Activated naive CD8-positive, alpha-beta T cell treated with anti-CD3 and anti-CD28 coated beads for 36 hours (primary cell): Measurements from ENCODE around the gene CAV2. TPM values are rescaled to one million over a fixed set of nuclear protein-coding genes. Genes with fewer than 3 reads are reported as not detected.

Experiments used
- DNase-seq: peaks from one replicate; pipeline ENCODE4 v3.0.0; 2021
- H3K27ac Mint-ChIP-seq: one replicate; pipeline ENCODE4 v1.8.0; 2022; ENCODE audit warnings: mild to moderate bottlenecking, moderate library complexity, mixed read lengths
- H3K27me3 Mint-ChIP-seq: one replicate; pipeline ENCODE4 v1.8.0; 2022; ENCODE audit warnings: mild to moderate bottlenecking, mixed read lengths
- H3K36me3 Mint-ChIP-seq: one replicate; pipeline ENCODE4 v1.8.0; 2021; ENCODE audit warnings: mild to moderate bottlenecking, mixed read lengths
- H3K4me1 Mint-ChIP-seq: one replicate; pipeline ENCODE4 v1.8.0; 2021; ENCODE audit warnings: mixed read lengths
- H3K4me3 Mint-ChIP-seq: one replicate; pipeline ENCODE4 v1.8.0; 2022; ENCODE audit warnings: mild to moderate bottlenecking, moderate library complexity, mixed read lengths
- H3K9me3 Mint-ChIP-seq: one replicate; pipeline ENCODE4 v1.8.0; 2022; ENCODE audit warnings: mixed read lengths
- total RNA-seq, 2 experiments: library from RNA; stranded (reverse); gene quantifications; one replicate each; pipeline ENCODE4 v1.2.3, GENCODE V29; 2021

The CAV2 gene
- total RNA-seq, 2 experiments from 2014 or later, result not detected

- peak; percentile 78 for DNase-seq
- H3K4me1 Mint-ChIP-seq, result peaks cover 28% of the 10 kb centered on the region
- H3K27ac Mint-ChIP-seq, result no peak overlapping the region
- no peaks in the 10 kb centered on the region for H3K9me3 Mint-ChIP-seq
- H3K27me3 Mint-ChIP-seq, result peaks cover 81% of the 10 kb centered on the region
- H3K36me3 Mint-ChIP-seq, result no peaks in the 10 kb centered on the region
- peak overlapping the region; percentile 85 for H3K4me3 Mint-ChIP-seq
These were observed 26.6 kb downstream of the CAV2 start for GRCh38 chr7:116525913-116526861.

DNA sequence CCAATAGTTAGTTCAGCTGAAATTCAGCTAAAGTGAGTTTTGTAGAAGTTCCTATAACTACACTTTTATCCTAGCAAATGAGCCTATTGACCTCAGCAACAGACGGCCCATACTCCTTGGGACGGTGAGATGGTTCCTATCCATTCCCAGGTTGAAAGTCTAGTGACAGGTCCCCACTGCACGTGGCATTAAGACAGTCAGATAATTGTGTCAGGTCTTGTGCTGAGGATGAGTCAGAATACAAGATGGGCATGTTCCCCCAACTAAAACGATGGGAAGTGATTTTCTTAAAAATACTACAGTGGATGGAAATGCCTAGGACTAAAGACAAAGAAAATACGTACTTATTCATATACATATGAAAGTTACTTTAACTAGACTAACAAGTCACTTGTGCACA is 27.4 kb downstream of the CAV2 start:
- H3K9me3 Mint-ChIP-seq, result no peaks in the 10 kb centered on the region

DNA sequence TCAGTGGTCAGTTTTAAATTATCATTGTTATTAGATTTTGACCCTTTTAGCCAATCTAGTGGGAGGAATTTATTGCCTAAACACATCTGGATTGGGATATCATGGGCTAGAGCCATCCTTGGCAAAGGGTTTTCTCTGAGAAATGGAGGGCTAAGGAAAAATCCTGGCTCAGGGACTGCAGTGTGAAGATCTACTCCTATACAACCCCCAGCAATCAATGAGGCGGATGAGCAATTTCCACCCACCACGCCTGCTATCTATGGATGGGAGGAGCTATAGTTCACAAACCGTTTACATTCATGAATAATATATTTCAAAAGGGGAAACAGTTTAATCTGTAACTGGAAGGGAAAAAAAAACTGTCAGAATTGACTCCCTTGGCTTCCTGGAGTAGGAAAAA is 28.0 kb downstream of the CAV2 start:
- Mint-ChIP-seq H3K27me3 (peaks cover 76% of the 10 kb centered on the region), H3K9me3 (no peaks in the 10 kb centered on the region), H3K27ac (no peak overlapping the region), H3K4me3 (no peak overlapping the region), H3K4me1 (peaks cover 28% of the 10 kb centered on the region), H3K36me3 (no peaks in the 10 kb centered on the region)
- DNase-seq, result no peak

More for the DNA sequence above, 27.4 kb downstream of the CAV2 start:
- Mint-ChIP-seq H3K4me1 (peaks cover 28% of the 10 kb centered on the region), H3K27me3 (peaks cover 79% of the 10 kb centered on the region), H3K27ac (no peak overlapping the region), H3K36me3 (no peaks in the 10 kb centered on the region), H3K4me3 (peak overlapping the region; percentile 79)
- no peak for DNase-seq

- Mint-ChIP-seq H3K9me3 (no peaks in the 10 kb centered on the region), H3K27ac (no peak overlapping the region)
- no peak for DNase-seq
These were observed 28.7 kb downstream of the CAV2 start for GRCh38 chr7:116528008-116528789.

GRCh38 chr7:116529250-116529649 is 29.7 kb downstream of the CAV2 start:
- Mint-ChIP-seq H3K4me1 (peaks cover 25% of the 10 kb centered on the region), H3K9me3 (no peaks in the 10 kb centered on the region), H3K4me3 (no peak overlapping the region), H3K27ac (no peak overlapping the region), H3K27me3 (peaks cover 70% of the 10 kb centered on the region), H3K36me3 (no peaks in the 10 kb centered on the region)
- DNase-seq, result no peak

More at GRCh38 chr7:116528008-116528789, 28.7 kb downstream of the CAV2 start:
- H3K4me1 Mint-ChIP-seq, result peaks cover 28% of the 10 kb centered on the region
- H3K4me3 Mint-ChIP-seq, result no peak overlapping the region
- H3K36me3 Mint-ChIP-seq, result no peaks in the 10 kb centered on the region
- H3K27me3 Mint-ChIP-seq, result peaks cover 75% of the 10 kb centered on the region

DNA sequence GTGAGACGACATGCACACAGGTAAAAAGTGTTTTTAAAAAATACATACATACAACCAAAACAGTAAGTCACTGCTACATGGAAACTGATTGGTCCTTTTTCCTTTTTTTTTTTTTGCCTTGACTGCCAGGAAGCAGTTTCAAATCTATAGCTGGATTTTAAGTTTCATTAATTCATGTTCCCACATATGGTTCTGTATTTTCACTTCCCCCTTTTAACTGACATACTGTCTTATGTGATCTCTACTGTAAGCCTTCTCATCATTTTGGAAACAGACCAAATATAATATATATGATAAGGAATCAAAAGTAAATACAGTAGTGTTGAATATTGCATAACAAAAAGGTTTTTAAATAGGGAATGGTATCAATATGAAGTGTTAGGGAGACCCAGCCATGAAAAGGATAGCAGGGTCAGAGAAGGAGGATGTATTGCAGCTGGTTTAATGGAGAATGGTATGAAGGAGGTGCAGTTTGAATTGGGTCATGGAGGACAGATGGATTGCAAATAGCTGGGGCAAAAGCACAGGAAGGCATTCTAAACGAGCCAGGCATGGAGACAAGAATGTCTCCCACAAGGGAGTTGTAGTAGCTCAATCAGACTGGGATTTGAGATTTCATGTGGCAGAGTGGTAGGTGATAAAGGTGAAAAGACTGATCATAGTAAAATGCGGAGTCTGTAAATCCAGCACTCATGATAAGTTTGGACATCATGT is 30.7 kb downstream of the CAV2 start:
- no peak overlapping the region for H3K27ac Mint-ChIP-seq

DNA sequence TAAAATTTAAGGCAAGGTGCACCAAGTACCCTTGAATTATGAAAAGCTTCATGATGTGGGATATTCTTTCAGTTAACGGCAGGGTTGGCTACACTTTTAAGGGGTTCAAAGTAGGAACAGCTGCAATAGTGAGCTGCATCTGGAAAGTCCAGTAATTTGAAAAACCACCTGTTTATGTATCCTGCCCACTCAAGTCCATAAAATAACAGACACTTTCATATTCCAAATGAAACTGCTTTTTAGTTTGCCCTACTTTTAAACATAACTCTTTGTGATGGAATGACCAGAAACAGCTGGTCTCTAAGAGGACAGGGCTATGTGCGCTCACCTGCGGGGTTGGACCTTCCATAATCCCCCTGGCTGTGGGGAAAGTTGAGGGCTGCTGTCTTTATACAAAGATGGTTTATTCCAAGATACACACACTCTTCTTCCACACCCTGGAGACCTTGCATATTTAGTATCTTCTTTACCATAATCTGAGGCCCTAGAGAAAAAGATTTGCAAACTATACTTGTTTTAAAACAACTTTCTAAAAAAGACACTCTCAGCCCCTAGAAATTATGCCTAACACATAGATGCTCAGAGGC is 32.7 kb downstream of the CAV2 start:
- Mint-ChIP-seq H3K27me3 (peaks cover 49% of the 10 kb centered on the region), H3K27ac (no peak overlapping the region), H3K36me3 (no peaks in the 10 kb centered on the region), H3K9me3 (no peaks in the 10 kb centered on the region), H3K4me1 (peaks cover 3% of the 10 kb centered on the region), H3K4me3 (no peak overlapping the region)
- DNase-seq, result no peak

More for the DNA sequence above, 30.7 kb downstream of the CAV2 start:
- no peaks in the 10 kb centered on the region for H3K36me3 Mint-ChIP-seq
- DNase-seq, result no peak
- H3K27me3 Mint-ChIP-seq, result peaks cover 61% of the 10 kb centered on the region
- no peak overlapping the region for H3K4me3 Mint-ChIP-seq
- no peaks in the 10 kb centered on the region for H3K9me3 Mint-ChIP-seq
- peaks cover 17% of the 10 kb centered on the region for H3K4me1 Mint-ChIP-seq

- no peak for DNase-seq
- Mint-ChIP-seq H3K9me3 (peaks cover 5% of the 10 kb centered on the region), H3K4me1 (no peaks in the 10 kb centered on the region), H3K27ac (no peak overlapping the region), H3K4me3 (no peak overlapping the region), H3K27me3 (peaks cover 50% of the 10 kb centered on the region), H3K36me3 (no peaks in the 10 kb centered on the region)
These were observed 35.3 kb downstream of the CAV2 start for GRCh38 chr7:116534790-116535189.

DNA sequence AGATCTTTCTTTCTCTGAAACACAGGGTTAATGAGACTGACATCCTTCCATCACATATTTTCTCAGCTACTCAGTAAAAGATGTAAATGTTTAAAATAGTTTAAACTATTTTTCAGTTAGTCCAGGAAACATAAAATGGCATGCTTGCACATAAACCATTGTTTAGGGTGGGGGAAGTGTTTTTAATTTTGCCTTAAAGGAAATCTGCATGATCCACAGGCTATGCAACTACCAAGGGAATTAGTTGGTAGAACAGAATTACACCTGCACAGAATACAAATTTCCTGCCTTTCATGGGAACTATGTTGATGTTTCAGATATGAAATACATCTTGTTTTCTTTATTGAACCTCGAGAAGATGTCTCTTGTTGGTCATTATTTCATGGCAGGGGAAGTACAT is 35.9 kb downstream of the CAV2 start:
- Mint-ChIP-seq H3K4me3 (no peak overlapping the region), H3K9me3 (peaks cover 5% of the 10 kb centered on the region), H3K27ac (no peak overlapping the region), H3K36me3 (no peaks in the 10 kb centered on the region), H3K4me1 (no peaks in the 10 kb centered on the region), H3K27me3 (peaks cover 53% of the 10 kb centered on the region)
- DNase-seq, result no peak

DNA sequence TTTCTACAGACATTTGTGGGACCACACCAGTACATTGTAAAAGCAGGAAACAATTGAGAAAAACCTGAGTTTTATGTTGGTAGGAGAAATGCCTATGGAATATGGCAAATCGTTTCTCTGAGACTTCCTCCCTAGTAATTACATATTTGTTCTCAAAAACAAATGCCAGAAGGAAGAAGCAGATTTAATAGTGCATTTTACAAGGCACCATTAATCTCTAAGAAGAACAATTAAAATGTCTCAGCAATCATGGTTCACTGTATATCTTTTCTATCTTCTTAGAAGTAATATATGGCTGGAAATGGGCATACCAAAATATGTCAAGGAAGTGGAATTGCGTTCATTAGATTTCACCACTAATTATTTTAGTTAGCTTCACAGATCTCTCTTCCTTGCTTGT is 38.6 kb downstream of the CAV2 start:
- Mint-ChIP-seq H3K4me1 (no peaks in the 10 kb centered on the region), H3K36me3 (no peaks in the 10 kb centered on the region), H3K27ac (no peak overlapping the region), H3K27me3 (peaks cover 51% of the 10 kb centered on the region), H3K9me3 (peaks cover 5% of the 10 kb centered on the region), H3K4me3 (no peak overlapping the region)
- DNase-seq, result no peak

DNA sequence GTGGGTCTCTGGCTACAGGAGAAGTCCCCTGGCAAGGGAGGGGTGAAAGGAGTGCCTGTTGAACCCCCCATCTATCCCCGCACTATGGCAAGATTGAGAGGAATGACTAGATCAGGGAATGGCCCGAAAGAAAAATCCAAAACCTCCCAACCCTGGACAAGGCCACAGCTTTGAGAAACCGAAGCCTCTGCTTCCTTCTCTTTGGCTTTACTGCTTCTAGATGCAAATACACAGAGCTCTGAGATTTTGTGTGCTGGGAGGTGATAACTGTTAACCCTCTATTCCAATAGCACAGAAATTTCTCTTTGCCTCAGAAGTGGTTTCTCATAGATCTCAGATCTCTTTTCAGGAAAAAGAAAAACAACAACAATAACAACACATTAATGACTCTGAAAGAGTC is 40.3 kb downstream of the CAV2 start:
- peaks cover 58% of the 10 kb centered on the region for H3K27me3 Mint-ChIP-seq
- DNase-seq, result no peak
- H3K4me1 Mint-ChIP-seq, result no peaks in the 10 kb centered on the region
- no peak overlapping the region for H3K4me3 Mint-ChIP-seq
- no peak overlapping the region for H3K27ac Mint-ChIP-seq
- H3K36me3 Mint-ChIP-seq, result no peaks in the 10 kb centered on the region
- H3K9me3 Mint-ChIP-seq, result peaks cover 5% of the 10 kb centered on the region

- Mint-ChIP-seq H3K27me3 (peaks cover 60% of the 10 kb centered on the region), H3K9me3 (peaks cover 5% of the 10 kb centered on the region), H3K27ac (no peak overlapping the region), H3K36me3 (no peaks in the 10 kb centered on the region), H3K4me3 (no peak overlapping the region), H3K4me1 (no peaks in the 10 kb centered on the region)
- no peak for DNase-seq
These were observed 41.2 kb downstream of the CAV2 start for GRCh38 chr7:116540743-116541142.

DNA sequence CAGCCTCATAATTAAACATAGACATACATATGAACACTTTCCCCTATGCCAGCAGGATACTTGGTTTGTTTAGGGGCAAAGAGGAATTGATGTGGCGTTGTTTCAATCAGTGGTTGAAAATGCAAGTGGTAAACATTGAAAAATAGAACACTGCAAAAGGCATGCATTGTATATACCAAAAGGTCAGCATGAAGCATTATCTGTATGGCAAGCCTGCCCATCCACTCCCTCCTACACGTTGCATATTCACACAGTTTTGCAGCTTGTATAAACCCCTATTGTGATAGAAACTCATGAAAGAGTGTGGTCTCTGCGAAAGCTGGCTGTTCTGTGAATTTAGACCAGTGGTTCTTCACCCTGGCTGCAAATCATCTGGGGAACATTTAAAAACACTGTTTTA is 42.4 kb downstream of the CAV2 start:
- H3K9me3 Mint-ChIP-seq, result peaks cover 5% of the 10 kb centered on the region
- no peak overlapping the region for H3K27ac Mint-ChIP-seq
- no peak for DNase-seq
- H3K4me3 Mint-ChIP-seq, result no peak overlapping the region
- peaks cover 60% of the 10 kb centered on the region for H3K27me3 Mint-ChIP-seq
- no peaks in the 10 kb centered on the region for H3K36me3 Mint-ChIP-seq
- H3K4me1 Mint-ChIP-seq, result no peaks in the 10 kb centered on the region

GRCh38 chr7:116542618-116543017 is 43.1 kb downstream of the CAV2 start:
- no peak for DNase-seq
- no peaks in the 10 kb centered on the region for H3K36me3 Mint-ChIP-seq
- H3K4me1 Mint-ChIP-seq, result no peaks in the 10 kb centered on the region
- H3K4me3 Mint-ChIP-seq, result no peak overlapping the region
- peaks cover 54% of the 10 kb centered on the region for H3K27me3 Mint-ChIP-seq
- H3K27ac Mint-ChIP-seq, result no peak overlapping the region
- peaks cover 5% of the 10 kb centered on the region for H3K9me3 Mint-ChIP-seq
